Nephron progenitor cell (in vitro differentiated cells): ENCODE measurements around the gene FAM162B.

ENCODE experiments used
- DNase-seq: peaks from one replicate; pipeline ENCODE4 v3.0.0; 2021
- H3K27ac Mint-ChIP-seq: 2 replicates; pipeline ENCODE4 v1.8.0; 2021; ENCODE audit warnings: mild to moderate bottlenecking, moderate library complexity, mixed read lengths
- H3K27me3 Mint-ChIP-seq: 2 replicates; pipeline ENCODE4 v1.8.0; 2021; ENCODE audit warnings: mild to moderate bottlenecking, low read depth, mixed read lengths; ENCODE audit not compliant: poor library complexity
- H3K36me3 Mint-ChIP-seq: 2 replicates; pipeline ENCODE4 v1.8.0; 2021; ENCODE audit warnings: low read depth, mixed read lengths
- H3K4me1 Mint-ChIP-seq: 2 replicates; pipeline ENCODE4 v1.8.0; 2021; ENCODE audit warnings: mixed read lengths
- H3K4me3 Mint-ChIP-seq: 2 replicates; pipeline ENCODE4 v1.8.0; 2021; ENCODE audit warnings: mild to moderate bottlenecking, moderate library complexity, mixed read lengths
- H3K9me3 Mint-ChIP-seq: 2 replicates; pipeline ENCODE4 v1.8.0; 2021; ENCODE audit warnings: mild to moderate bottlenecking, moderate library complexity, mixed read lengths
- TF ChIP-seq, protein P1 (sequence below): fragments of 200-600 bp; sonication (generic); IDR thresholded peaks from 2 replicates; pipeline ENCODE4 v1.5.0; 2021; ENCODE audit warnings: antibody characterized with exemption

Gene FAM162B

GRCh38 chr6:116793224-116793623 is 27.7 kb upstream of the FAM162B start:
- no peak for DNase-seq
- Mint-ChIP-seq H3K36me3 (no peaks in the 10 kb centered on the region), H3K27ac (no peak overlapping the region), H3K27me3 (peaks cover 6% of the 10 kb centered on the region), H3K4me1 (peaks cover 6% of the 10 kb centered on the region), H3K4me3 (no peak overlapping the region), H3K9me3 (no peaks in the 10 kb centered on the region)
- TF ChIP-seq, protein P1, sequence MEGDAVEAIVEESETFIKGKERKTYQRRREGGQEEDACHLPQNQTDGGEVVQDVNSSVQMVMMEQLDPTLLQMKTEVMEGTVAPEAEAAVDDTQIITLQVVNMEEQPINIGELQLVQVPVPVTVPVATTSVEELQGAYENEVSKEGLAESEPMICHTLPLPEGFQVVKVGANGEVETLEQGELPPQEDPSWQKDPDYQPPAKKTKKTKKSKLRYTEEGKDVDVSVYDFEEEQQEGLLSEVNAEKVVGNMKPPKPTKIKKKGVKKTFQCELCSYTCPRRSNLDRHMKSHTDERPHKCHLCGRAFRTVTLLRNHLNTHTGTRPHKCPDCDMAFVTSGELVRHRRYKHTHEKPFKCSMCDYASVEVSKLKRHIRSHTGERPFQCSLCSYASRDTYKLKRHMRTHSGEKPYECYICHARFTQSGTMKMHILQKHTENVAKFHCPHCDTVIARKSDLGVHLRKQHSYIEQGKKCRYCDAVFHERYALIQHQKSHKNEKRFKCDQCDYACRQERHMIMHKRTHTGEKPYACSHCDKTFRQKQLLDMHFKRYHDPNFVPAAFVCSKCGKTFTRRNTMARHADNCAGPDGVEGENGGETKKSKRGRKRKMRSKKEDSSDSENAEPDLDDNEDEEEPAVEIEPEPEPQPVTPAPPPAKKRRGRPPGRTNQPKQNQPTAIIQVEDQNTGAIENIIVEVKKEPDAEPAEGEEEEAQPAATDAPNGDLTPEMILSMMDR, result no peak

- Mint-ChIP-seq H3K36me3 (no peaks in the 10 kb centered on the region), H3K27ac (no peak overlapping the region), H3K4me3 (no peak overlapping the region), H3K9me3 (no peaks in the 10 kb centered on the region), H3K27me3 (peaks cover 8% of the 10 kb centered on the region), H3K4me1 (no peaks in the 10 kb centered on the region)
- DNase-seq, result no peak
- TF ChIP-seq, protein P1, result no peak
These were observed 18.3 kb upstream of the FAM162B start for GRCh38 chr6:116783852-116784251.

DNA sequence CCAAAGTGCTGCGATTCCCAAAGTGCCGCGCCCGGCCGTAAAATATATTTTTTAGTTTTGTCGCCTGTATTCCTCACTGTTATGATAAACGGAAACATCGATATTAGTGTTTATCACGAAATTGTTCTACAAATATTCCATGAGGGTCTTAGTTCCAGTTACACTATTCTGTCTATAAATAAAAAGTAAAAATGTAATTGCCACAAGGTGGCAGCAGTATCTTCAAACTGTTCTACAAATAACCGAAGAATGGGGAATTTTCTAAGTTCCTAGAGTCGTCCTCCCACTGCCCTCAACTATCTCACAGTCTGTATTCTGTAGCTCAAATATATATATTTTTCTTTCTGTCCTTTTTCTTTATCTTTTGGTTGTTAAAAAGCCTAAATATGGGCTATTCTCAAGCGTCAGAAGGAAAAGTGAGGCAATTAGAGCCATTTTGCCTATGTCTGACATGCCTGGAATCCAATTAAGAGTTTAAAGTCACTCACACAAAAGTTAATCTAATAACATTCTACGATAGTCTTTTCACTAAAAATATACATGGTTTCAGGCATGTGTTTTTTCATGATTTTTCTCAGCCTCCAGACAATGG is 14.2 kb upstream of the FAM162B start:
- no peaks in the 10 kb centered on the region for H3K36me3 Mint-ChIP-seq
- H3K4me1 Mint-ChIP-seq, result no peaks in the 10 kb centered on the region
- peak; percentile 9 for DNase-seq
- H3K27ac Mint-ChIP-seq, result no peak overlapping the region
- H3K4me3 Mint-ChIP-seq, result no peak overlapping the region
- peaks cover 8% of the 10 kb centered on the region for H3K27me3 Mint-ChIP-seq
- TF ChIP-seq, protein P1, result peak; percentile 57
- no peaks in the 10 kb centered on the region for H3K9me3 Mint-ChIP-seq

GRCh38 chr6:116773886-116774285 is 8.4 kb upstream of the FAM162B start:
- Mint-ChIP-seq H3K4me3 (no peak overlapping the region), H3K27me3 (peaks cover 9% of the 10 kb centered on the region), H3K4me1 (no peaks in the 10 kb centered on the region), H3K9me3 (no peaks in the 10 kb centered on the region), H3K36me3 (no peaks in the 10 kb centered on the region), H3K27ac (no peak overlapping the region)
- TF ChIP-seq, protein P1, result no peak
- no peak for DNase-seq

DNA sequence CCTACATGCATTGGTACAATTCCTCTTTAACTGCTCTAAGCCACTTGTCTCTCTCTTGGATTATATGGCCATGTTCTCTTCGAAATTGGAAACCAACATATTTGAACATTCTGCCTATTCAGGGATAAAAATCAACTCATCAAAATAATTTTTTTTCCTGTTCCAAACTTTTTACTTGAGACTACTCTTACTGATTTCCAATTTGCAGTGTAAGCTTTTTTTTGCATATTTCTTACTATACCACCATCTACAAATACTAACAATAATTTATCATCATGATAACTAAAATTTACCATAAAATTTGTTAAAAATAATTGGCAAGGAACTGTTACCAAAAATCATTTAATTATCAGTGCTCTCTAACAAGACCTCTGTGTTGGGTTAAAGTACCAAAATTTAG is 6.9 kb upstream of the FAM162B start:
- TF ChIP-seq, protein P1, result no peak
- Mint-ChIP-seq H3K4me3 (no peak overlapping the region), H3K36me3 (no peaks in the 10 kb centered on the region)

DNA sequence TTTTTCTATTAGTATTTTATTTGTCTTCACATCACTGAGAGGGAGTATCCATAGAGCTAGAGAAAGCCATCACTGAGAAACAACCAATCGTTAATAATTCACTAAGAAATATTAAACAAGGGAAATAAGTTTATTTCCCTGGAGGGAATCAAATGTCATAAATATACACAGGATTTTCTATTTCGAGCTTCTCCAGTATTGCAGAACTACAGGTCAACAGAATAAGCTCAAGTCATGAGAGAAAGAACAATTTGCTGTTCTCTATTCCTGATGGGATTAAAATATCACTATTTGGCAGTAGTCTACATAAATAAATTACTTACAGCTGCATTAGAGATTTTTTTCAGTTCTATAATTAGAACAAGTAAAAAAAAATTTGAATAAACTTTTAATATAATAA is 2.2 kb upstream of the FAM162B start:
- no peak overlapping the region for H3K27ac Mint-ChIP-seq
- peaks cover 55% of the 10 kb centered on the region for H3K27me3 Mint-ChIP-seq
- DNase-seq, result no peak
- no peaks in the 10 kb centered on the region for H3K9me3 Mint-ChIP-seq
- no peak overlapping the region for H3K4me3 Mint-ChIP-seq
- peaks cover 11% of the 10 kb centered on the region for H3K4me1 Mint-ChIP-seq
- no peaks in the 10 kb centered on the region for H3K36me3 Mint-ChIP-seq
- TF ChIP-seq, protein P1, result no peak

More for the DNA sequence above, 6.9 kb upstream of the FAM162B start:
- no peak for DNase-seq
- no peaks in the 10 kb centered on the region for H3K9me3 Mint-ChIP-seq
- no peak overlapping the region for H3K27ac Mint-ChIP-seq
- no peaks in the 10 kb centered on the region for H3K4me1 Mint-ChIP-seq
- peaks cover 12% of the 10 kb centered on the region for H3K27me3 Mint-ChIP-seq
